Measurements from ENCODE around the gene CABS1. TPM values are rescaled to one million over a fixed set of nuclear protein-coding genes. Genes with fewer than 3 reads are reported as not detected.

The CABS1 gene
- total RNA-seq, 4 donors from 2014 or later, result not detected

Other genes starting within 250 kb of the CABS1 start
- not detected for gene PRR27, start 180.7 kb upstream of the CABS1 start, total RNA-seq
- gene ODAM, start 139.3 kb upstream of the CABS1 start, total RNA-seq, result 1 to 10 TPM in 1 of 4 donors, not detected in 3; 1.1 TPM
- gene FDCSP, start 108.9 kb upstream of the CABS1 start, total RNA-seq, result 10 to 100 TPM in 1 of 4 donors, not detected in 3; 19.1 TPM
- not detected for gene CSN3, start 92.4 kb upstream of the CABS1 start, total RNA-seq
- gene SMR3A, start 25.8 kb downstream of the CABS1 start, total RNA-seq, result not detected
- gene SMR3B, start 48.1 kb downstream of the CABS1 start, total RNA-seq, result not detected
- gene OPRPN, start 63.0 kb downstream of the CABS1 start, total RNA-seq, result not detected
- gene MUC7, start 137.2 kb downstream of the CABS1 start, total RNA-seq, result not detected
- 1 to 10 TPM in 1 of 4 donors, not detected in 3; 1.2 TPM for gene AMTN, start 183.6 kb downstream of the CABS1 start, total RNA-seq